ENCODE measurements around the gene SIGMAR1. TPM values are rescaled to one million over a fixed set of nuclear protein-coding genes. Genes with fewer than 3 reads are reported as not detected.

SIGMAR1 gene
- polyA plus RNA-seq, 2 donors: 42.1 to 68.5 TPM

DNA sequence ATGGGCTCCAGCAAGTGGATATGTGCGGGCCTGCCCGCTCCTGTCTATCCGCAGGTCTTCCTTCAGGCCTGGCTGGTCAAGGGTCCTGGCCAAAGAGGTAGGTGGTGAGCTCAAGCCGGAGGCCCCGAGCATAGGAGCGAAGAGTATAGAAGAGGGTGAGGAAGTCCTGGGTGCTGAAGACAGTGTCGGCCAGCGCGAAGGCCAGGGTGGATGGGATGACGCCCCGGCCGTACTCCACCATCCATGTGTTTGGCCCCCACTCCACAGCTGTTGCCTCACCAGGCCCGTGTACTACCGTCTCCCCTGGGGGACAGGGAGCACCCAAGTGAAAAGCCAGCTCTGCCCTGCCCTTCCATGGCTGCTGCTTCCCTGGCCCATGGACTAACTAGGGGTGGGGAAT is 2.0 kb downstream of the SIGMAR1 start:
- Histone ChIP-seq H3K4me1 (ENCODE audit: control insufficient read depth in 2 of 2, insufficient read depth in 2 of 2, low read length in 1 of 2) (peaks cover 0 to 15% of the 10 kb centered on the region in 2 donors), H3K4me3 (ENCODE audit: low read depth in 1 of 2, low read length in 2 of 2) (no peak overlapping the region), H3K27ac (ENCODE audit: low read depth in 2 of 2, low read length in 1 of 2) (no peak overlapping the region), H3K9me3 (ENCODE audit: control insufficient read depth in 2 of 2, insufficient read depth in 1 of 2, low read depth in 1 of 2, low read length in 1 of 2) (no peaks in the 10 kb centered on the region), H3K27me3 (ENCODE audit: control insufficient read depth in 1 of 2, insufficient read depth in 2 of 2, low read length in 2 of 2) (no peaks in the 10 kb centered on the region), H3K36me3 (ENCODE audit: control insufficient read depth in 2 of 2, insufficient read depth in 2 of 2, low read length in 1 of 2) (peaks cover 0 to 2% of the 10 kb centered on the region in 2 donors)
- 90 to 93% methylated on average over 14 of the region's 14 CpGs for WGBS, 2 donors

DNA sequence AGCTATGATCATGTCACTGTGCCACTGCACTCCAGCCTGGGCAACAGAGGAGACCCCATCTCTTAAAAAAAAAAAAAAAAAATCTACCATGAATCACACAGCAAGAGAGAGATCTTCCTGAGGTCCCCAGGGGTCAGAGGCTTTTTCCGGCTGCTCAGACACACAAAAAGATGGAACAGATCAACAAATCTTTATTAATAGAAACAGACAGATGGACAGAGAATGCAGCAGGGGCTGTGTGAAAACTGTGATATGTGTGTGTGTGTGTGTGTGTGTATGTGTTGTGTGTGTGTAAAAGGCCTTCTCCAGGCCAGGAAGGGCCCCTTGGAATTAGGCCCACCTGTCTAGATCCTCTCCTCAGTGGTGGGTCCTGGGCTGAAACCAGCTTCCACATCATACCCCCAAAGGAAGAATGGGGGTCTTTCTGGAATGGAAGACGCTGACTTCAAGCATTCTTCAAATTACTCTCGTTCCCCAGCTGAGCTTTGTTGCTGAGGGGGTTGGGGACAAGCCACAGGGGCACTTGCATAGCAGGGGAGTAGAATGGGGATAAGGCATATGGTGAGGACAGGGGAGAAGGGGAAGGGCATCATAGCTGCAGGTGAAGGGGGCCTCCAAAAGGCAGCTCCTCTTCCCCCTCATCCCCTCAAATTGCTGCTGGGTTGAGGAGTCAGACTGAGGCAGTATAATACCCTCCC is 2.9 kb downstream of the SIGMAR1 start:
- no peak overlapping the region for H3K4me3 ChIP-seq (ENCODE audit: low read depth in 1 of 2, low read length in 2 of 2)
- H3K27me3 ChIP-seq (ENCODE audit: control insufficient read depth in 1 of 2, insufficient read depth in 2 of 2, low read length in 2 of 2): no peaks in the 10 kb centered on the region
- H3K36me3 ChIP-seq (ENCODE audit: control insufficient read depth in 2 of 2, insufficient read depth in 2 of 2, low read length in 1 of 2): peaks cover 0 to 2% of the 10 kb centered on the region in 2 donors
- H3K9me3 ChIP-seq (ENCODE audit: control insufficient read depth in 2 of 2, insufficient read depth in 1 of 2, low read depth in 1 of 2, low read length in 1 of 2): no peaks in the 10 kb centered on the region
- no peak overlapping the region for H3K27ac ChIP-seq (ENCODE audit: low read depth in 2 of 2, low read length in 1 of 2)
- H3K4me1 ChIP-seq (ENCODE audit: control insufficient read depth in 2 of 2, insufficient read depth in 2 of 2, low read length in 1 of 2): peaks cover 0 to 15% of the 10 kb centered on the region in 2 donors
- WGBS, 2 donors: 77 to 80% methylated on average over 3 of the region's 3 CpGs

- peaks cover 0 to 2% of the 10 kb centered on the region in 2 donors for H3K36me3 ChIP-seq (ENCODE audit: control insufficient read depth in 2 of 2, insufficient read depth in 2 of 2, low read length in 1 of 2)
- peaks cover 0 to 4% of the 10 kb centered on the region in 2 donors for H3K27me3 ChIP-seq (ENCODE audit: control insufficient read depth in 1 of 2, insufficient read depth in 2 of 2, low read length in 2 of 2)
- 16 to 22% methylated on average over 3 of the region's 3 CpGs for WGBS, 2 donors
- H3K27ac ChIP-seq (ENCODE audit: low read depth in 2 of 2, low read length in 1 of 2): no peak overlapping the region
- peaks cover 0 to 19% of the 10 kb centered on the region in 2 donors for H3K4me1 ChIP-seq (ENCODE audit: control insufficient read depth in 2 of 2, insufficient read depth in 2 of 2, low read length in 1 of 2)
- no peaks in the 10 kb centered on the region for H3K9me3 ChIP-seq (ENCODE audit: control insufficient read depth in 2 of 2, insufficient read depth in 1 of 2, low read depth in 1 of 2, low read length in 1 of 2)
- no peak overlapping the region for H3K4me3 ChIP-seq (ENCODE audit: low read depth in 1 of 2, low read length in 2 of 2)
Observed at GRCh38 chr9:34633851-34634550, 3.6 kb downstream of the SIGMAR1 start.

GRCh38 chr9:34633166-34633565 is 4.4 kb downstream of the SIGMAR1 start:
- no peak overlapping the region for H3K27ac ChIP-seq (ENCODE audit: low read depth in 2 of 2, low read length in 1 of 2)
- peaks cover 3 to 20% of the 10 kb centered on the region in 2 donors for H3K4me1 ChIP-seq (ENCODE audit: control insufficient read depth in 2 of 2, insufficient read depth in 2 of 2, low read length in 1 of 2)
- WGBS, 2 donors: 47 to 48% methylated on average over 5 of the region's 5 CpGs
- peaks cover 0 to 9% of the 10 kb centered on the region in 2 donors for H3K27me3 ChIP-seq (ENCODE audit: control insufficient read depth in 1 of 2, insufficient read depth in 2 of 2, low read length in 2 of 2)
- no peak overlapping the region for H3K4me3 ChIP-seq (ENCODE audit: low read depth in 1 of 2, low read length in 2 of 2)
- H3K36me3 ChIP-seq (ENCODE audit: control insufficient read depth in 2 of 2, insufficient read depth in 2 of 2, low read length in 1 of 2): peaks cover 0 to 2% of the 10 kb centered on the region in 2 donors
- no peaks in the 10 kb centered on the region for H3K9me3 ChIP-seq (ENCODE audit: control insufficient read depth in 2 of 2, insufficient read depth in 1 of 2, low read depth in 1 of 2, low read length in 1 of 2)

GRCh38 chr9:34630402-34631154 is 7.0 kb downstream of the SIGMAR1 start:
- Histone ChIP-seq H3K36me3 (ENCODE audit: control insufficient read depth in 2 of 2, insufficient read depth in 2 of 2, low read length in 1 of 2) (peaks cover 0 to 2% of the 10 kb centered on the region in 2 donors), H3K27ac (ENCODE audit: low read depth in 2 of 2, low read length in 1 of 2) (no peak overlapping the region), H3K4me1 (ENCODE audit: control insufficient read depth in 2 of 2, insufficient read depth in 2 of 2, low read length in 1 of 2) (peaks cover 3 to 10% of the 10 kb centered on the region in 2 donors), H3K27me3 (ENCODE audit: control insufficient read depth in 1 of 2, insufficient read depth in 2 of 2, low read length in 2 of 2) (peaks cover 0 to 18% of the 10 kb centered on the region in 2 donors), H3K9me3 (ENCODE audit: control insufficient read depth in 2 of 2, insufficient read depth in 1 of 2, low read depth in 1 of 2, low read length in 1 of 2) (no peaks in the 10 kb centered on the region), H3K4me3 (ENCODE audit: low read depth in 1 of 2, low read length in 2 of 2) (no peak overlapping the region)
- WGBS, 2 donors: 32 to 35% methylated on average over 5 of the region's 5 CpGs

DNA sequence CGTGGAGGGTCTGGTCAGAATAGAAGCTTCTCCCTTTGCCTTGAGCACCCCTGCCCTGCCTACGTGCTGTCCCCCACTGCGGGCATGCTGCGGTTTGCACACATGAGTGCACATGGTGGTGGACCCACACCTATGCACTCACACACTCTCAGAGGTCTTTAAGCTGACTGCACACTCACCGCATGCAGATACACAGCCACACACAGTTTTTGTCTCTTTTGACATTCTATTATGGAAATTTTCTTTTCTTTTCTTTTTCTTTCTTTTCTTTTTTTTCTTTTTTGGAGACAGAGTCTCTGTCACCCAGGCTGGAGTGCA is 8.1 kb downstream of the SIGMAR1 start:
- no peaks in the 10 kb centered on the region for H3K36me3 ChIP-seq (ENCODE audit: control insufficient read depth in 2 of 2, insufficient read depth in 2 of 2, low read length in 1 of 2)
- H3K4me3 ChIP-seq (ENCODE audit: low read depth in 1 of 2, low read length in 2 of 2): peak overlapping the region; percentile 10 to 35
- H3K4me1 ChIP-seq (ENCODE audit: control insufficient read depth in 2 of 2, insufficient read depth in 2 of 2, low read length in 1 of 2): peaks cover 3 to 9% of the 10 kb centered on the region in 2 donors
- H3K9me3 ChIP-seq (ENCODE audit: control insufficient read depth in 2 of 2, insufficient read depth in 1 of 2, low read depth in 1 of 2, low read length in 1 of 2): no peaks in the 10 kb centered on the region
- peaks cover 0 to 23% of the 10 kb centered on the region in 2 donors for H3K27me3 ChIP-seq (ENCODE audit: control insufficient read depth in 1 of 2, insufficient read depth in 2 of 2, low read length in 2 of 2)
- H3K27ac ChIP-seq (ENCODE audit: low read depth in 2 of 2, low read length in 1 of 2): no peak overlapping the region
- WGBS, 2 donors: 22 to 33% methylated on average over 5 of the region's 5 CpGs

DNA sequence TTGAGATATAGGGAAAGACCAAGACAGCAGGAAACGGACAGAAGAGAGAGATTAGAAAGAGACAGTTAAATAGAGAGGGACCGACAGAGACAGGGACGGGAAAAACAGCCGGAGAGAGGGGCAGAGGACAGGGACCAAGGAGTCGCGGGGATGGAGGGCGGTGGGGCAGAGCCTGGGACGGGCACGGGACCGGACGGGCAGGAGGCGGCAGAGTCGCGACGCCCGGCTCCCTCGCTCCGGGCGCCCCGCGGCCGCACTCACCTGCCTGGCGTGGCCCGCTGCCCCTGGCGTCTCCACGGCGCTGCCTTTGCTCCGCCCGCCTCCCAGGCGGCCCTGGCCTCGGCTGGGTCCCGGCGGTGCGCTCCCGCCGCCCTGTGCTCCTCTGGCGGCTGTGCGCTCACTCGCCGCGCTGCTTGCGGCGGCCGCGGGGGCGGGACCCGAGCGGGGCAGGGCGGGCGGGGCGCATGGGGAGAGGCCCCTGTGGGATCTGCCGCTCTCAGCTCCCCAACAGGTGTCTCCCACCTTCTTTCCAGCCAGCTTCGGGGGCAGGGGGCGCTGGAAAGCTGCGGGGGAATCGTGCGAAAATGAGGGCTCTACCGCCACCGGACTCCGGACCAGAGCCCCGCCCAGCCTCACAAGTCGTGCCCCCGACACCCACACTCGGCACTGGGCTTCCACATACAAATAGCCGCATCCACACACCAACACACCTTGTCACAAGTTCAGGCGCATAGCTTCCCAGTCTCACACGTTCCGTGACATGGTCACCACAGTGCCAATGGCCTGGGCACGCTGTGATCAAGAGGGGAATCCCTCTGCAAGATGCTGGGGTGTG is 8.7 kb downstream of the SIGMAR1 start, which contains the start of gene ARID3C:
Gene ARID3C (minus strand): TSS at position 411 of the 835 bp plus-strand sequence. CDS start 1,052 bp downstream, outside the sequence.
- Histone ChIP-seq H3K36me3 (ENCODE audit: control insufficient read depth in 2 of 2, insufficient read depth in 2 of 2, low read length in 1 of 2) (no peaks in the 10 kb centered on the region), H3K9me3 (ENCODE audit: control insufficient read depth in 2 of 2, insufficient read depth in 1 of 2, low read depth in 1 of 2, low read length in 1 of 2) (no peaks in the 10 kb centered on the region), H3K4me3 (ENCODE audit: low read depth in 1 of 2, low read length in 2 of 2) (peak within 1 kb of the TSS; percentile 10 to 35), H3K27me3 (ENCODE audit: control insufficient read depth in 1 of 2, insufficient read depth in 2 of 2, low read length in 2 of 2) (peaks cover 0 to 23% of the 10 kb centered on the region in 2 donors), H3K27ac (ENCODE audit: low read depth in 2 of 2, low read length in 1 of 2) (no peak within 1 kb of the TSS), H3K4me1 (ENCODE audit: control insufficient read depth in 2 of 2, insufficient read depth in 2 of 2, low read length in 1 of 2) (peaks cover 3 to 9% of the 10 kb centered on the region in 2 donors)
- 1 to 3% methylated on average over 44 to 69 of the region's 69 CpGs for WGBS, 2 donors

DNA sequence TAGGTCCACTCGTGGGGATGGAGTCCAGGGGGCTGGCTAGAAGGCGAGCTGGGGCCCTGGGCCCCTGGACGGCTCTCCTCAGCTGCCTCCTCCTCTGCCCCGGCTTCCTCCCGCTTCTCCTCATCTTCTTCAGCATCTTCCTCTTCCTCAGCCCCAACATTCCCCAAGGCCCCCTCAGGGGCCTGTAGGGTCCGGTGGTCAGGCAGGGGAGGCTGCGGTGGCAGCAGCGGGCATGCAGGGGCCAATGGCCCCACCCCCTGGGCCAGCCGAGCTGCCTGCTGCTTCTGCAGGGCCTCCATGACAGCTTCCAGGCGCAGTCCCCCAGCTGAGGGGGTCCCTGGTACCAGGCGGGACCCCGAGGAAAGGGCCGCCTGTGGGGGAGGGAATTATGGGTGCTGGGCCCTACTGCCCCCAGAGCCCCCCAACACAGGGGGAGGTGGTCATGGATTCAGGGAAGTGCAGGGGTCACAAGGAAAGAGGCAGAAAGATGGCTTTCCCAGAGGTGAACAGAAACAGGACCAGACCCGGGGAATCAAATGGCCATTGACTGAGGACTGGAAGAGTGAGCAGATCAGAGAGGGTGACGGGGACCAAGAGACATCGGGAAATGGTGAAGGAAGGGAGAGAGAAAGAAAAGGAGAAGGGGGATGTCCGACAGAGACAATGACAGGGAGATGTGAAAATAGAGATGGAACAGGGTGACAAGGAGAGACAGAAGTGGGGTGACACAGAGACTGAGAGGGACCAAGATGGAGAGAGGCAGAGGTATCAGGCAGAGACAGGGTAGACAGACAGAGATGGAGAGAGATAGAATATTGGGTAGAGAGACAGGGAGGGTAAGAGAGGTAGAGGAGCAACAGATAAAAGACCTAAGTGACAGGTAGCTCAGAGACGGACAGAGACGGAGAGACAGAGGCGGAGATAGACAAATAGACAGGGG is 9.6 kb downstream of the SIGMAR1 start:
- WGBS, 2 donors: 41 to 44% methylated on average over 19 to 20 of the region's 20 CpGs
- Histone ChIP-seq H3K4me1 (ENCODE audit: control insufficient read depth in 2 of 2, insufficient read depth in 2 of 2, low read length in 1 of 2) (peaks cover 7 to 10% of the 10 kb centered on the region in 2 donors), H3K4me3 (ENCODE audit: low read depth in 1 of 2, low read length in 2 of 2) (peak overlapping the region in 1 of 2 donors; percentile 35), H3K9me3 (ENCODE audit: control insufficient read depth in 2 of 2, insufficient read depth in 1 of 2, low read depth in 1 of 2, low read length in 1 of 2) (no peaks in the 10 kb centered on the region), H3K27me3 (ENCODE audit: control insufficient read depth in 1 of 2, insufficient read depth in 2 of 2, low read length in 2 of 2) (peaks cover 0 to 23% of the 10 kb centered on the region in 2 donors), H3K36me3 (ENCODE audit: control insufficient read depth in 2 of 2, insufficient read depth in 2 of 2, low read length in 1 of 2) (no peaks in the 10 kb centered on the region), H3K27ac (ENCODE audit: low read depth in 2 of 2, low read length in 1 of 2) (no peak overlapping the region)
